Measurements from ENCODE around the gene XXYLT1. TPM values are rescaled to one million over a fixed set of nuclear protein-coding genes. Genes with fewer than 3 reads are reported as not detected.

The XXYLT1 gene
- total RNA-seq, 4 donors from 2014 or later: 14.1 to 23.7 (median 15.4) TPM

- 78 to 79% methylated on average over 7 to 10 of the region's 14 CpGs for WGBS, 2 donors
- no peak for DNase-seq
- no peaks in the 10 kb centered on the region for H3K9me3 ChIP-seq
- no peak overlapping the region for H3K4me3 ChIP-seq
- peaks cover 0 to 32% (median 6%) of the 10 kb centered on the region in 3 donors for H3K4me1 ChIP-seq
- peak overlapping the region in 3 of 4 donors; percentile 21 to 30 (median 29) for H3K27ac ChIP-seq
- TF ChIP-seq CTCF (IDR thresholded peaks at IDR 0.05) (peak in 3 of 6 experiments; percentile 24 to 39 (median 27)), POLR2A (IDR thresholded peaks at IDR 0.05) (no peak)
- intact Hi-C loops (cut with DNase I): no loop called here
- H3K27me3 ChIP-seq: no peaks in the 10 kb centered on the region
- H3K36me3 ChIP-seq: peaks cover 0 to 23% (median 0%) of the 10 kb centered on the region in 3 donors
Observed at GRCh38 chr3:195250473-195251251, 20.3 kb downstream of the XXYLT1 start.

GRCh38 chr3:195249858-195250464 is 21.0 kb downstream of the XXYLT1 start:
- Histone ChIP-seq H3K27ac (peak overlapping the region in 1 of 4 donors; percentile 29), H3K4me3 (no peak overlapping the region), H3K4me1 (peaks cover 0 to 32% (median 6%) of the 10 kb centered on the region in 3 donors), H3K27me3 (no peaks in the 10 kb centered on the region), H3K9me3 (no peaks in the 10 kb centered on the region), H3K36me3 (peaks cover 0 to 23% (median 0%) of the 10 kb centered on the region in 3 donors)
- WGBS, 2 donors: 77 to 88% methylated on average over 9 to 11 of the region's 11 CpGs
- DNase-seq: no peak
- no peak for TF ChIP-seq CTCF (IDR thresholded peaks at IDR 0.05)
- TF ChIP-seq POLR2A (IDR thresholded peaks at IDR 0.05): no peak
- intact Hi-C loops (cut with DNase I): no loop called here

- 91% methylated on average over 21 of the region's 21 CpGs for WGBS, 2 donors
- Histone ChIP-seq H3K4me1 (peaks cover 0 to 30% (median 6%) of the 10 kb centered on the region in 3 donors), H3K27me3 (no peaks in the 10 kb centered on the region), H3K4me3 (no peak overlapping the region), H3K9me3 (no peaks in the 10 kb centered on the region), H3K36me3 (peaks cover 0 to 23% (median 0%) of the 10 kb centered on the region in 3 donors), H3K27ac (no peak overlapping the region)
- DNase-seq: no peak
- TF ChIP-seq CTCF (IDR thresholded peaks at IDR 0.05): no peak
- TF ChIP-seq POLR2A (IDR thresholded peaks at IDR 0.05): no peak
- intact Hi-C loops (cut with DNase I): no loop called here
Observed at GRCh38 chr3:195249057-195249770, 21.7 kb downstream of the XXYLT1 start.

- H3K27me3 ChIP-seq: no peaks in the 10 kb centered on the region
- no peak overlapping the region for H3K4me3 ChIP-seq
- H3K9me3 ChIP-seq: no peaks in the 10 kb centered on the region
- 92% methylated on average over 7 to 8 of the region's 8 CpGs for WGBS, 2 donors
- TF ChIP-seq POLR2A (IDR thresholded peaks at IDR 0.05) (no peak), CTCF (IDR thresholded peaks at IDR 0.05) (no peak)
- intact Hi-C loops (cut with DNase I): no loop called here
- H3K4me1 ChIP-seq: peaks cover 0 to 21% (median 0%) of the 10 kb centered on the region in 3 donors
- no peak for DNase-seq
- H3K27ac ChIP-seq: no peak overlapping the region
- peaks cover 0 to 23% (median 0%) of the 10 kb centered on the region in 3 donors for H3K36me3 ChIP-seq
Observed at GRCh38 chr3:195248281-195248680, 22.7 kb downstream of the XXYLT1 start.

- DNase-seq: no peak
- no peak for TF ChIP-seq POLR2A (IDR thresholded peaks at IDR 0.05)
- H3K27ac ChIP-seq: no peak overlapping the region
- no peaks in the 10 kb centered on the region for H3K27me3 ChIP-seq
- intact Hi-C loops (cut with DNase I): no loop called here
- 78 to 81% methylated on average over 3 to 5 of the region's 8 CpGs for WGBS, 2 donors
- H3K4me3 ChIP-seq: no peak overlapping the region
- H3K4me1 ChIP-seq: peaks cover 0 to 18% (median 0%) of the 10 kb centered on the region in 3 donors
- H3K36me3 ChIP-seq: peaks cover 0 to 23% (median 0%) of the 10 kb centered on the region in 3 donors
- no peaks in the 10 kb centered on the region for H3K9me3 ChIP-seq
Observed at GRCh38 chr3:195247863-195248189, 23.1 kb downstream of the XXYLT1 start.
